SW480 (cell line): Measurements from ENCODE around the gene SPARC.
A peak's percentile ranks its signal among the peaks of the same experiment; 100 is the strongest.
"Not testable (repeated sequence)": the region's sequence is repeated elsewhere in the genome, so short reads cannot be mapped to it uniquely, and the experiment has no call there.

ENCODE experiments used
- DNase-seq: peaks from one replicate; pipeline ENCODE4 v3.0.0-alpha.2; 2016; ENCODE audit warnings: low spot score

SPARC gene

DNA sequence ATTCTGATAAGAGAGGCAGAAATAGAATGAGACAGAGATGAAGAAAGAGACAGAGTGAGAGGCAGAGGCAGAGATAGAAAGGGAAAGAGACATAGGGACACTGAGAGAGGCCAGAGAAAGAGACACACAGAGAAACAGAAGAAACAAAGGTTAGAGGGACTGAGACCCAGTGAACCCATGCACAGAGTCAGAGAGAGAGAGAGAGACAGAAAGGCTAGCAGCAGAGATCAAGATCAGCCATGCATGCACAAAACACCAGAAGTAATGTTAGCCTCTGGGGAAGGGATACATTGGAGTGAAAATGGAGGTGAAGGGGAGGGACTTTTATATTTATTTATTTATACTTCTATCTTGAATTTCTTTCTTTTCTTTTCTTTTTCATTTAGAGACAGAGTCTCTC is 14.1 kb upstream of the SPARC start:
- DNase-seq = no peak

DNA sequence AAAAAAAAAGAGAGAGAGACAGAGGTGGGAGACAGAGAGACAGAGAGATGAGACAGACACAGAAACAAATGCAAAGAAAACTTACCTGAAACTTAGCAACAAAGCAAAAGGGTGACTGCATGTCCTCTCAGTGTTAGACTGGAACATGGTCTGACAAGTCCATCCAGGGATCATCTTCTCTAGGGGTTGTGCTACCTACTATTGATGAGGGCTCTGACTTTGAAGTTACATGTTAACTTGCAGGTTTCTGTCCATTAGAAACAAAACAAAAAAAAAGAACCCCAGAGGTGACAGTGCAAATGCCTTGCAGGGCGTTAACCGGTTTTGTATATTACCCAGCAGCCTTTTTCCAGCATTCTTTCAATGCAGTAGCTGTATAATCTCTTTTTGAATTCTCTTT is 13.6 kb upstream of the SPARC start:
- no peak for DNase-seq

DNA sequence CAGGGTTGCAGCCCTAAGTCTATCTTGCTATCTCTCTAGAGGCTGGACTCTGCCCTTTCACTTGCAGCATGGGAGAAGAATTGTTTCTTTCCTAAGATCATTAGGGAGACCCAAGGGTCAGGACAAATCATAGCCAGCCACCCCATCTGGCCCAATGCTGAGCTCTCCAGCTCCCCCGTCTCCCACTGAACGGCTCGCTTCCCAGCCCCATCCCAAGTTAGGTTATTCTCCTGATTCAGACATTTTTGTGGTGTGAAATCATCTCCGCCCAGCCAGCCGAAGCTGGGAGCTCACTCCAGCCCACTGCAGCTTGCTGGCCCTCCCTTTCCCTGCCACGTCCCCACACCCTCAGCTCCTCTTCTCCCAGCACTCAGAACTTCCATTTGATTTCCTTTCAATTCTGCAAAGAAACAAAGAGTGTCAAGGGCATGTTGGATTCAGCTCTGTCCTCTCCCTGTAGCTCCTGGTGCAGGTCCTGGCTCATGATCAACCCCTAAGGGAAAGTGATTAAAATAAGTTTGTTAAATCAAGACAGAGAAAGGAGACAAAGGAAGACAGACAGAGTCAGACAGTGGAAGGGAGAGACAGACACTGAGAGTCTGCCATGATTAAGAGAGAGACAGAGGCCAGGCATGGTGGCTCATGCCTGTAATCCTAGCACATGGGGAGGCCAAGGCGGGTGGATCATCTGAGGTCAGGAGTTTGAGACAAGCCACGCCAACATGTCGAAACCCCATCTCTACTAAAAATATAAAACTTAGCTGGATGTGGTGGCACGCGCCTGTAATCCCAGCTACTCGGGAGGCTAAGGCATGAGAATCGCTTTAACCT is 12.6 kb upstream of the SPARC start:
- peak; percentile 56 for DNase-seq

DNA sequence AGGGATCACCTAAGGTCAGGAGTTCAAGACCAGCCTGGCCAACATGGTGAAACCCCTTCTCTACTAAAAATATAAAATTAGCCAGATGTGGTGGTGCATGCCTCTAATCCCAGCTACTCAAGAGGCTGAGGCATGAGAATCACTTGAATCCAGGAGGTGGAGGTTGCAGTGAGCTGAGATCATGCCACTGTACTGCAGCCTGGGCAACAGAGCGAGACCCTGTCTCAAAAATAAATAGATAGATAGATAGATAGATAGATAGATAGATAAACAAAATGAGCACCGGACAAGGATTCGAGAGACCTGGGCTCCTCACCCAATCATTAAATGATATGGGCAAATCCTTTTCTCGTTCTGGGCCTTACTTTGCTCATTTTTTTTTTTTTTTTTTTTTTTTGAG is 11.4 kb upstream of the SPARC start:
- not testable (repeated sequence) for DNase-seq

DNA sequence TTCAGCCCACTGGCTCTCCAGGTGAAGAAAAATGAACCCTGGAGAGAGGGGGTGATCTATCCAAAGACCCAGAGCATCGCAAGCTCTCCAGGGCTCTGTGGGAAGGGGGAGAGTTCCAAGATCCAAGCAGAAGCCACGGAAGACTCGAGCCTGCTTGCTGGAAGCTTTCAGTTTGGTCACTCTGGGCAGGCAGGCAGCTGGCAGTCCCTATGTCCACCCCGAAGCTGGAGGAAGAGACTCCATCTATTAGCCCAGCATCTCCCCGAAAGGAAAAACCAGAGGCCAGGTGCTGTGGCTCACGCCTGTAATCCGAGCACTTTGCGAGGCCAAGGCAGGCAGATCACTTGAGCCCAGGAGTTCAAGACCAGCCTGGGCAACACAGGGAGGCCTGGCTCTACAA is 10.7 kb upstream of the SPARC start:
- DNase-seq = no peak

DNA sequence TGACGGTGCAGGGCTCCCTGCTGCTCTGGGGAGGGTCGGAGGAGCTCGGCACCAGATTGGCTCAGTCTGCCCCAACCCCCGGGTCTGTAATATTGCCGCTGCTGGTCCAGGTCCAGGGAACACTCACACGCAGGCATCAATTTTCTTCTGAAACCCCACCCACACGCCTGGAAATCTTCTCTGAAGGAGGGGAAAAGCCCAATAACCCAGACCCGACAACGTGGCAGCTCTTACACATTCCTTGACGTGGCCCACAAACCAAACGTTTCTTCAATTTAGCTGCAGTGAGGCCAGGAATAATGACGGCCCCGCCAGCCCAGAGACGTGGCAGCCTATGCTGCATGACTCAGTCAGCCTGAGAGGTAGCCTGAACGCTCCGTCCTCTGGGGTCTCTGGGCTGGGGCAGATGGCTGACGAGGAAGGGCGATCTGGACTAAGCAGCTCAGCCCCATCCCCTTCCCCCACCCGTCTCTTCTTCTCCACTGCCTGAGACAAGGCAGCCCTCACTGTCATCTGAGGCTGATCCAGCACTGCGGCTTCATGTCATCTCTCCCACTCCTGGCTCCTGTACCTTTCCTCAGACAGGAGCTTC is 9.9 kb upstream of the SPARC start:
- DNase-seq = no peak

DNA sequence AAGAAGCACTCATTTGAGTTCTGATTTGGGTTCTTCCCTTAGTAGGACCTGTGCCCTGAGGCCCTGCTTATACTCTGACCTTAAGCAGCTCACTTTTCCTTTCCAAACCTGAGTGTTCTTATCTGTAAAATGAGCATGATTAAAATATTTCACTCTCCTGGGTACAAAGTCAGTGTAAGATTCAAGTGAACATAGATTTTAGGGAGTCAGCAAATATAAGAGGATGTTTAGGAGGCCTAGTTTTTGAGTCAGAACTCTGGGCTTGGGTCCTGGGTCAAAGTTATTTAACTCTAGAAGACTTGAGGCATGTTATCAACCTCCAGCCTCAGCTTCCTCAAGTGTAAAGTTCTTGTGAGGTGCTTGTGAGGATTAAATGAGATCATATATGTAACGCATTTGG is 8.7 kb upstream of the SPARC start:
- DNase-seq = no peak

DNA sequence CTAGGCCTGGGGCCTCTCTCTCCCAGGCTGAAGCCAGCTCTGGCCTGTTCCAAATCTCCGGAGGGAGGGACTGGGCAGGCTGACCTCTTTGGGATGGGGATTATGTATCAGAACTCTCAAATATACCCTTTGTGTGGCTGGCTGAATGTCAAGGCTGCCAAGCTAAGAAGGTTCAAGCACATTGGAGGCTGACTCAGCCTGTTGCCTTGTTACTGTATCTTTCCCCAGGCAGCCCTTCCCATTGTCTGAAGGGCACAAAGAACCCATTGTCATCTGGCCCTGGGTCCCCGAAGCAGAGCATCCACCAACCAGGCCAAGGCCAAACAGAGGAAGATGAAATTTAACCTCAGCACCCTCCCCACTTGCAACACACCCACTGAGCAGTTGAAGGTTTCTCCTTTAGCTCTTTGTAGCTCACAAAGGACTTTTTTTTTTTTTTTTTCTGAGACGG is 7.3 kb upstream of the SPARC start:
- peak; percentile 59 for DNase-seq

DNA sequence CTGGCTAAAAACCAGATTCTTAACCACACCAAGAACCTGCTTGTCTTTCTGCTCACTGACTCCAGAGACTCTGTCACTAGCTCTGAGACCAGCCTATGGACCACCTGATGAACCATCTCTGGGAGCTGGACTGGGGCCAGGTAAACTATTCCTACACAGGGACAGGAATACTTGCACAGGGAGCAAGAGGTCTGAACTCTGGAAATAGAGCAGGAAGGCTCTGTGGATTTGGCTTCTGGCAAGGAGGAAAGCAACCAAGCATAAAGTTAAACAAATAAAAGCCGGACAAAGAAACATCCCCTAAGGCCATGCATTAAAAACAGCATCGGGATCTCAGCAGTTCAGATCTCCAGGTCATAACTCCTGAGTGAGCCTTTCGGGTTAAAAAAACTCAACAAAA is 5.6 kb upstream of the SPARC start:
- DNase-seq = no peak

DNA sequence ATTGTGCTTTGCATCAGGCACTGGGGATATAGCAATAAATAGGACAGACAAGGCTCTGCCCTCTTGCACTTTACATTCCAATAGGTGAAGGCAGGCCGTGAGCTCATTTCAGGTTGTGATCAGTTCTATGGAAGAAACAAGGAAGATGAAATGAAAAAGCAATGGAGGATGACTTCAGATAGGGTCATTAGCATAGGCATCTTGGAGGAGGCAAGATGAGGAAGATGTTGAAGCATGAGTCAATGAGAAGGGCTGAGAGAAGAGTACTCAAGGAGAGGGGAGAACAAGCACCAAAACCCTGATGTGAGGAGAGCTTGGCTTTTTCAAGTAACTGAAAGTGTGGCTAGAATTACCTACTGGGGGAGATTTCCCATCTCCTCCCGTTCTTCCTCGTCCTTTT is 5.0 kb upstream of the SPARC start:
- no peak for DNase-seq

DNA sequence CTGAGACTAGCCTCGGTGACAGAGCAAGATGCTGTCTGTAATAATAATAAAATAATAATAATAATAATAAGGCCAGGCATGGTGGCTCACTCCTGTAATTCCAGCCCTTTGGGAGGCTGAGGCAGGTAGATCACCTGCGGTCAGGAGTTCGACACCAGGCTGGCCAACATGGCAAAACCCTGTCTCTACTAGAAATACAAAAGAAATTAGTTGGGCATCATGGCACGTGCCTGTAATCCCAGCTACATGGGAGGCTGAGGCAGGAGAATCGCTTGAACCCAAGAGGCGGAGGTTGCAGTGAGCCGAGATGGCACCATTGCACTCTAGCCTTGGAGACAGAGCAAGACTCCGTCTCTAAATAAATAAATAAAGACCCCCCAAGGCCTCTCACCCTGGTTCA is 2.9 kb upstream of the SPARC start:
- DNase-seq = not testable (repeated sequence)

DNA sequence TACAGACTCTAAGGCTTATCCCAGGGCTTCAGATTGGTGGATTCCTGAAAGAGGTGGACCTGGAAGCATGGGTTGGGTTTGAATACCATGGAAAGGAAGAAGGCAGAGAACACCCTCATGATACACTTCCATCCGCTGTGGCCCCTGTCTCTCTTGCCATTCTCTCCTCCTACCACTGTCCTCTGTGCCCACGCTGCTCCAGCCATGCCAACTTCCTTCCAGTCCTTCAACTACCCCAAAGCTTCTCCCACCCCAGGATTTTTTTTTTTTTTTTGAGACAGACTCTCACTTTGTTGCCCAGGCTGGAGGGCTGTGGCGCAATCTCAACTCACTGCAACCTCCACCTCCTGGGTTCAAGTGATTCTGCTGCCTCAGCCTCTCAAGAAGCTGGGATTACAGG is 1.7 kb upstream of the SPARC start:
- DNase-seq = no peak

DNA sequence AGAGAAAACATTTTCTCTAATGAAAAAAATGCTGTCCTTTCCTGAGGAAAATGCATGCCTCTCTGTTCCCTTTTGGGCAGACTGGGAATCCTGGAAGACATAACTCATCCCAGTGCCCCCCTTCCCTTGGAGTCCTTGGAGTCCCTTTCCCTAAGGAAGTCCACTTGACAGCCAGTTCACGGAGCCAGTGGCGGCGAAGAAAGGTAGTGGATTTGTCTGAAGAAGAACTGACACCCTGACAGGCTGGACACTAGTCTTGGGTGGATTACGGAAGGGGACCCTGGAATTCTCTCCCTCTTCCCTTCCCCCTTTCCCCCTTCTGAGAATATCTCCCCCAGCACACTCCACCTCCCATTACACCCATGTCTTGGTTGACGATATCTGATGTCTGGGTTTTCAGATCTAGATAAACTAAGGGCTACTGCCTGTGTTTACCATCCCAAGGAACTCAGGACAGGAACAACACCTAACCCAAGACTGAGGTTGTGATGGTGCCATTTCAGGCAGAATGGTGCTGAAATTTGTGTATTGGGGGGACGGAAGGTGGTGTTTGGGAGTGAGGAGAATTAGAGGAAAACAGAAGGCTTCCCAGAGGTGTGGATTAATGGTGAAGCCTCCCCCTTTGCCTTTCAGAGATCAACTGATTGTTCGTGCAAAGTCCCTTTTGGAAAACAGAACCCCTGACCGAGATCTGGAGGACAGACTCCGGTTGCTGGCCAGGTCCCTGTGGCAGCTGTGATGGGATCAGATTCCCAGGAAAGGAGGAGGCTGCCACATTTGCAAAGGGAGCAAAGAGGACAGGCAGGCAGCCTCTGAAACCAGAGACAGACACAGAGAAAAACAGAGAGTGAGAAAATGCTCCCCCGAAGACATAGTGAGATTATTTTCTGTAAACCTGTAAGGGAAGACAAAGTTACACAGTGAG is 704 bp downstream of the SPARC start:
- no peak for DNase-seq

DNA sequence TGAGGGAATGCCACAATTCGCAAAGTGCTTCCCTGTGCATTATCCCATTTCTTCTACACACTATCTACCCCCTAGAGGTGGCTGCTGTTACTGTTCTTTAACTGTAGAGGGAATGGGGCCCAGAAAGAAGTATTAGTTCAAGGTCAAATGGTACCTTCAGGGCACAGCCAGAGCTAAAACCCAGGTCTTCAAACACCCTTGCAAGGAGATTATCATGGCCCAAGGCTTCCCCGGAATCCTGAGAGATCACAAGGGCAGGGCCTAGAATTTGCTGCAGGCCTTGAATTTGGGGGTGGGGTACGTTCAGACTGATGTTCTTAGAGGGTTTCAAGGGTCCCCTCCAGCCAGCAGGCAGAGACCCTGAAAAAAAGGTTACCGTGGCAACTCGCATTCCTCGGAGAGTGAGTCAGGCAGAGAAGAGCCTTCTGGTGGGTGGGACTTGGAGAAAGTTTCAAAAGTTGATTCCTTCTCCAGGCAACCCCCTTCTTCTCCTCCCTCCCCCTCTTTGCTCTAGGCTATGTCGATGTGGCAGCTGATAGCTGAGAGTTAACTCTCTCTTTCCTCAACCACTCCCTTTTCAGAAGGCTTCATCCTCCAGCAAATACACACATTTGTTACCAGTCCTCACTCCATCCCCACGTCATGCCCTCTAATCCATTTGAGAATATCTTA is 1.9 kb downstream of the SPARC start:
- DNase-seq = peak; percentile 40

DNA sequence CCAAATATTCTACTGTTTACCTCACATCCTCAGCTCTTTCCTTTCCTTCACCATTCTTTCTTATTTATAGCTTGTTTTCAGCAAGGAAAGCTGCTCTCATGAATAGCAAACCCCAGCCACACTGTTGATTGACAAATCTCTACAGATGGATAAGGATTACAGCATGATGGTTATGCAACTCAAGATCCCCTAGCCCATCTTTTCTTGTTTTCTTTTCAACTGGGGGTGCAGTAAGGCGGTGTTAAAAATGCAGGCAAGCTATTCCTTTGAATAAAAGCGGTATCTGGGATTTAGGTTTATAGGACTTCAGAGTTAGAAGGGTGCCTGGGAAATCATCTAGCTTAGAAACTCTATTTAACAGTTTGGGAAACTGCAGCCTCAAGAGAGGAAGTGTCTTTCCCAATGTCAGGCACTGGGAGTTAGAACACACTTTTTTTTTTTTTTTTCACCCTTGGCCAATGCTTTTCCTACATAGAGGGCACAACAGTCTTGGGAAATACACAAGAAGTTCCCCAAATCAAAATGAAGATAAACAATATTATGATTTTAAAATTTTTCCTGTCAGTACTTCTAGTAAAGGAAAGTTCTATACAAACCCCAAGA is 2.6 kb downstream of the SPARC start:
- no peak for DNase-seq

DNA sequence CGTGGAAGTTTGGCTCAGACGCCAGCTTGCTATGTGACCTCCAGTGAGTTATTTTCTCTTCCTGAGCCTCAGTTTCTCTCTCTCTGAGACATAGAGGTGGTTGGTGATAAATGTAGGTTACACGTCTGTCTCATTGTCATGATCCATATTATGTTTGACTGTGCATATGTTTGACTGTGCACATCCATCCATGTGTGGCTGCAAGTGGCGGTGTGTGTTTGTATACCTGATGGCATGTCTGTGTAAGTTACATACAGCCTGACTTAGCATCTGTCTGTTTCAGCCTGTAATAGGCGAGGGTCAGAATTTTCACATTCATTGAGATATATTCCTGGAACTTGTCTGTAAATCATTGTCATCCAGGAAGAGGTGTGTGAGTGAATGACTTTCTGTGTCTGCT is 3.3 kb downstream of the SPARC start:
- no peak for DNase-seq

DNA sequence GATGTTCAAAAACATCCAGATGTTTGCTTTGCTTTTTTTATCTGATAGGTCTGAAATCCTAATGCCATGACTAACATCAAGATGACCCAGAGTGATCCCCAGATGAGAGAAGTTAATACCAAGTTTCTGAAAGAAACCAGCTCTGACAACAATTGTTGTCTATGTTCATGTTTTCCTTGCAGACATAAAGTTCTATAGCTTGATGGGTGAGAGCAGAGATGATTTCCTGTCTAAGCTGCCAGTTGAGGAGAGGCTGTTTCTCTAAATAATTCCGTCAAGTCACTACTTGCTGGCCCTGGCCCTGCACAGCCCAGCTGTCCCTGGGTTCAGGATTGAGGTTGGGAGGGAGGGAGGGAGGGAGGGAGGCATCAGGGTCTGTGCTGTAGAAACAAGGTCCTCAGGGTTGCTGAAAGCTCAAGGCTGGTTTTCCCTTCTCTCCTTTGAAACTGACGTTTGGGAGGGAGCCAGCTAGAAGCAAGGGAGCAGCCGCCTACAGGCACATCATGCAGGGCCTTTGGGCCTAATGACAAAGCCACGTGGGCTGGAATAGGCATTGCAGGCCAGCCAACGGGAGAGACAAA is 3.9 kb downstream of the SPARC start:
- DNase-seq = no peak

DNA sequence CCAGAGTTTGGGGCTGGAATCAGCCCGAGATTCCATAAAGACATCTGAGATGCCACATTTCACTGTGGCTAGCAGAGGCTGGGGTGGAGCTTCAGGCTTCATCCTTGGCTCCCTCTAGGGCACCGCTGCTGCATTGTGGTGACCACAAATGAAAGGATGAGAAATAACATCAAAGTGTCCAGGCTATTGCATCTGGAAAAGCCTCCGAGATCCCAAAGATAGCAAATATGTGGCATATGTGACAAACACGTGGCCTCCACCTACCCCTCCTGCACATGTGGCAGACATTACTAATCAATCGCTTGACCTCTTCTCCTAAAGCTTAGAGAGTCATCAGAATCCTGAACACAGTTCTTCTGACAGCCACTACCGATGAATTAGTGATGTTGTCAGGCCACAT is 4.5 kb downstream of the SPARC start:
- peak; percentile 82 for DNase-seq

DNA sequence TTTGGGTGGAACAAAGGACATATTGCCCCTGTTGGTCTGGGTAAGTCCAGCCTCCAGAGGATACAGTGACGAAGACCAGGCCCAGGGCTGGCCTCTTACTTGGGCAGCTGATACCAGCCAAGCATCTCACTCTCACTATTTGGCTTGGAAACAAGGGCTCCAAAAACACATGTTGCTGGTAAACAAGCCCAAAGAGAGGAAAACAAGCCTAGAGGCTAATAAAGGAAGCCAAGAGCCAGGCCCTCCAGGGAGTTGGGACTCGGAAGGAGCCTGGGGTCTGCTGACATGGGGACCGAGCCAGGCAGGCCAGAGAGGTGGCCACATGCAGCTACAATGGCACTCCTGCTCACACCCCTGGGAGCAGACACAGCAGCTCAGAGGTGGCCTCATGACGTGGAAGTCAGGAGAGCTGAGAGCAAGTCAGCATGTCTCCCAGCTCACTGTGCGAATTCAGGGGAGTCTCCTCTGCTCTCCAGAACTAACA is 5.7 kb downstream of the SPARC start:
- DNase-seq = no peak

DNA sequence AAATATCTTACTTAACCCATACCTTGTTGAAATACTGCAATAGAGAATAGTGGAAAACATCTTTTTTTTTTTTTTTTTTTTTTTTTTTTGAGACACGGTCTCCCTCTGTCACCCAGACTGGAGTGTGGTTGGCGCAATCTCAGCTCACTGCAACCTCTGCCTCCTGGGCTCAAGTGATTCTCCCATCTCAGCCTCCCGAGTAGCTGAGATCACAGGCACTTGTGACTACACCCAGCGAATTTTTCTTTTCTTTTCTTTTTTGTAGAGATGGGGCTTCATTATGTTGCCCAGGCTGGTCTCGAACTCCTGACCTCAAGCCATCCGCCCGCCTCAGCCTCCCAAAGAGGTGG is 6.6 kb downstream of the SPARC start:
- DNase-seq = not testable (repeated sequence)

DNA sequence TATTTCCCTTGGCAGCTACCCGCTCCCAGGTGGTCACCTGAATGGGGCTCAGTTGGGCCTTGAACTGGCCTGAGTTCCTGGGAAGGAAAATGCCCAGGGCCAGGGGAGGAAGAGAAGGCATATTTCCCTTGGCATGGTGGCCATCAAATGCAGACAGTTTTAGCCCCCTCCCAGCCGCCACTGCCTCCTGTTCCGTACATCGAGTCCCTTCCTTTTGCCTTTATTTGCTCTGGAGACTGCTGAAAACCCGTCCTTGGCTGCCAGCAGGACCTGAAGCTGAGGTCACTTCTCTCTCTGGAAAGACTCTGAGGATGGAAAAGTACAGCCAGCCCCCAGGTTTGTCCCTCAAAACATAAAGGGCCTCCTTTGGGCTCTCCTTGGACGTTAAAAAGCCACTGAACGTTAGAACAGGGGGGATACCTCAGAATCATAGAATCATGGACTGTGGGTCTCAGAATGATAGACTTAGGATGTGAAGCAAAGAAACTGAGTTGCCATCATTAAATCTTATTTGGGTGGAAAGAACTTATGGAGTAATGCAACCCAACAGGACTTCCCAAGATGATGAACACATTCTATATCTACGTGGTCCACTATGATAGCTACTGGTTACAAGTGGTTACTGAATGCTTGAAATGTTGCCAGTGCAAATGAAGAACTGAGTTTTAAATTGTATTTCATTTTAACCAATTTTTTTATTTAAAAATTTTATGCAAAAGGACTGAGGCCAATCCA is 7.1 kb downstream of the SPARC start:
- no peak for DNase-seq
